ENCODE measurements around the gene CLCN3. TPM values are rescaled to one million over a fixed set of nuclear protein-coding genes. Genes with fewer than 3 reads are reported as not detected.

CLCN3 gene
- total and polyA plus RNA-seq, 2 experiments from 2014 or later = 10.9 to 22.9 TPM

DNA sequence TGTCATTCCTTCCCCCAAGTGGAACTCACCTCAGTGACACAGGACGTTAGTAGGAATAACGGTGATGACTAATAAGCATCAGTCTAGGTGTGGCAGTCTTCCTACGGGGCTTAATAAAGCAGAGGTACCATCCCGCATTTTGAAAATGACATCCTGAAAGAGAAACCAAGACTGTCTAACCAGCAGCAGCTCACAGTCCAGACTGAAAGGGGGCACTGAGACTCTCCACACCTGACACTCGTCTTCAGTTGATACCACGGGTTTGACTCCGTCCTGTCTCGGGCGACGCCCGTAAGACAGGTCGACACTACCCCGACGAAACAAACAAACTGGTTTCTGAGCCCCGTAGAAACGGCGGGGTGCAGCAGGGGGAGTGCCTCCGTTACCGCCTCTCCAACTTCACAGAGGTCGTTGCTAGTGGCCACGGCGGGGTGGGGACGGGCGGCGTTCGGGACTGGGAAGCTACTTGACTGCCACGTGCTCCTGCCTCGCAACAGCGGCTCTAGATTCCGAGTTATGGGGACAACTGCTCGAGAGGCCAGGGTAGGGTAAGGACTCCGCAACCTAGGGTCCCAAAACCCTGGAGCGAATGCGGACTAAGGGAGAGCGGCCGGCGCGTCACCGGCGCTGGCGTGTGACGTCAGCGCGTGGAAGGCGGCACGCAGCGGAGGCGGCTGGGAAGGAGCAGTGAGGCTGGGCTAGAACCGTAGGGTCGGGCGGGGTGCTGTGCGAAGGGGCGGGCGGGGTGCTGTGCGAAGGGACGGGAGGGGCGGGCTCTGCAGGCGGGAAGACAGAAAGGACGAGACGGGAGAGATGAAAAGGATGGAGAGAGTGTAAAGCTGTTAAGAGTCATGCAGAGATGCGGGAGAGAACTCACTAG, 8.1 kb upstream of the CLCN3 start, which contains the start of gene NEK1:
TSS of gene NEK1 (minus strand) at position 593 of the 880 bp plus-strand sequence. CDS start 9,953 bp downstream, outside the sequence.
- Histone ChIP-seq H3K9me2 (ENCODE audit: insufficient read depth) (no peaks in the 10 kb centered on the region), H3F3A (replicated peaks; ENCODE audit: low read depth) (no peaks in the 10 kb centered on the region), H3K36me3 (ENCODE audit: insufficient read depth) (no peaks in the 10 kb centered on the region), H2AFZ (peak within 1 kb of the TSS; percentile 96), H3K4me1 (ENCODE audit: insufficient read depth) (peaks cover 9% of the 10 kb centered on the region), H3K27ac (ENCODE audit: low read depth) (peak within 1 kb of the TSS; percentile 90), H3K4me3 (peak within 1 kb of the TSS; percentile 53), H4K20me1 (replicated peaks; ENCODE audit: insufficient read depth) (no peaks in the 10 kb centered on the region), H3K79me2 (replicated peaks; ENCODE audit: insufficient read depth) (peaks cover 36% of the 10 kb centered on the region; the same call in 1 of the 2 replicates), H3K4me2 (peak within 1 kb of the TSS; percentile 81), H3K27me3 (ENCODE audit: insufficient read depth) (no peaks in the 10 kb centered on the region)
- ATAC-seq (peak; percentile 95), DNase-seq (ENCODE audit: low spot score) (peak; percentile 96)
- Mint-ChIP-seq H3K27me3 (ENCODE audit: insufficient read depth, low read depth, poor library complexity) (peaks cover 4% of the 10 kb centered on the region), H3K36me3 (ENCODE audit: low read depth) (no peaks in the 10 kb centered on the region), H3K27ac (peak within 1 kb of the TSS; percentile 99), H3K4me1 (peaks cover 8% of the 10 kb centered on the region; the same call in 2 of the 3 replicates), H3K9me3 (no peaks in the 10 kb centered on the region), H3K4me3 (peak within 1 kb of the TSS; percentile 96)
- peak; percentile 97 for TF ChIP-seq CREB1 (CRISPR knock-in tag; IDR thresholded peaks at IDR 0.05; ENCODE audit: low read depth)
- no peak for TF ChIP-seq NANOG (IDR thresholded peaks at IDR 0.05; ENCODE audit: borderline replicate concordance)
- TF ChIP-seq POLR2AphosphoS5 (IDR thresholded peaks at IDR 0.05; ENCODE audit: low read depth) = peak; percentile 99
- TF ChIP-seq, protein P1, sequence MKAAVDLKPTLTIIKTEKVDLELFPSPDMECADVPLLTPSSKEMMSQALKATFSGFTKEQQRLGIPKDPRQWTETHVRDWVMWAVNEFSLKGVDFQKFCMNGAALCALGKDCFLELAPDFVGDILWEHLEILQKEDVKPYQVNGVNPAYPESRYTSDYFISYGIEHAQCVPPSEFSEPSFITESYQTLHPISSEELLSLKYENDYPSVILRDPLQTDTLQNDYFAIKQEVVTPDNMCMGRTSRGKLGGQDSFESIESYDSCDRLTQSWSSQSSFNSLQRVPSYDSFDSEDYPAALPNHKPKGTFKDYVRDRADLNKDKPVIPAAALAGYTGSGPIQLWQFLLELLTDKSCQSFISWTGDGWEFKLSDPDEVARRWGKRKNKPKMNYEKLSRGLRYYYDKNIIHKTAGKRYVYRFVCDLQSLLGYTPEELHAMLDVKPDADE (IDR thresholded peaks at IDR 0.05) = peak; percentile 77; the same call in 1 of the 2 replicates
- TF ChIP-seq, protein P2, sequence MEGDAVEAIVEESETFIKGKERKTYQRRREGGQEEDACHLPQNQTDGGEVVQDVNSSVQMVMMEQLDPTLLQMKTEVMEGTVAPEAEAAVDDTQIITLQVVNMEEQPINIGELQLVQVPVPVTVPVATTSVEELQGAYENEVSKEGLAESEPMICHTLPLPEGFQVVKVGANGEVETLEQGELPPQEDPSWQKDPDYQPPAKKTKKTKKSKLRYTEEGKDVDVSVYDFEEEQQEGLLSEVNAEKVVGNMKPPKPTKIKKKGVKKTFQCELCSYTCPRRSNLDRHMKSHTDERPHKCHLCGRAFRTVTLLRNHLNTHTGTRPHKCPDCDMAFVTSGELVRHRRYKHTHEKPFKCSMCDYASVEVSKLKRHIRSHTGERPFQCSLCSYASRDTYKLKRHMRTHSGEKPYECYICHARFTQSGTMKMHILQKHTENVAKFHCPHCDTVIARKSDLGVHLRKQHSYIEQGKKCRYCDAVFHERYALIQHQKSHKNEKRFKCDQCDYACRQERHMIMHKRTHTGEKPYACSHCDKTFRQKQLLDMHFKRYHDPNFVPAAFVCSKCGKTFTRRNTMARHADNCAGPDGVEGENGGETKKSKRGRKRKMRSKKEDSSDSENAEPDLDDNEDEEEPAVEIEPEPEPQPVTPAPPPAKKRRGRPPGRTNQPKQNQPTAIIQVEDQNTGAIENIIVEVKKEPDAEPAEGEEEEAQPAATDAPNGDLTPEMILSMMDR (conservative IDR thresholded peaks at IDR 0.05; ENCODE audit: low read depth in 2 of 2) = no peak
- TF ChIP-seq, protein P3, sequence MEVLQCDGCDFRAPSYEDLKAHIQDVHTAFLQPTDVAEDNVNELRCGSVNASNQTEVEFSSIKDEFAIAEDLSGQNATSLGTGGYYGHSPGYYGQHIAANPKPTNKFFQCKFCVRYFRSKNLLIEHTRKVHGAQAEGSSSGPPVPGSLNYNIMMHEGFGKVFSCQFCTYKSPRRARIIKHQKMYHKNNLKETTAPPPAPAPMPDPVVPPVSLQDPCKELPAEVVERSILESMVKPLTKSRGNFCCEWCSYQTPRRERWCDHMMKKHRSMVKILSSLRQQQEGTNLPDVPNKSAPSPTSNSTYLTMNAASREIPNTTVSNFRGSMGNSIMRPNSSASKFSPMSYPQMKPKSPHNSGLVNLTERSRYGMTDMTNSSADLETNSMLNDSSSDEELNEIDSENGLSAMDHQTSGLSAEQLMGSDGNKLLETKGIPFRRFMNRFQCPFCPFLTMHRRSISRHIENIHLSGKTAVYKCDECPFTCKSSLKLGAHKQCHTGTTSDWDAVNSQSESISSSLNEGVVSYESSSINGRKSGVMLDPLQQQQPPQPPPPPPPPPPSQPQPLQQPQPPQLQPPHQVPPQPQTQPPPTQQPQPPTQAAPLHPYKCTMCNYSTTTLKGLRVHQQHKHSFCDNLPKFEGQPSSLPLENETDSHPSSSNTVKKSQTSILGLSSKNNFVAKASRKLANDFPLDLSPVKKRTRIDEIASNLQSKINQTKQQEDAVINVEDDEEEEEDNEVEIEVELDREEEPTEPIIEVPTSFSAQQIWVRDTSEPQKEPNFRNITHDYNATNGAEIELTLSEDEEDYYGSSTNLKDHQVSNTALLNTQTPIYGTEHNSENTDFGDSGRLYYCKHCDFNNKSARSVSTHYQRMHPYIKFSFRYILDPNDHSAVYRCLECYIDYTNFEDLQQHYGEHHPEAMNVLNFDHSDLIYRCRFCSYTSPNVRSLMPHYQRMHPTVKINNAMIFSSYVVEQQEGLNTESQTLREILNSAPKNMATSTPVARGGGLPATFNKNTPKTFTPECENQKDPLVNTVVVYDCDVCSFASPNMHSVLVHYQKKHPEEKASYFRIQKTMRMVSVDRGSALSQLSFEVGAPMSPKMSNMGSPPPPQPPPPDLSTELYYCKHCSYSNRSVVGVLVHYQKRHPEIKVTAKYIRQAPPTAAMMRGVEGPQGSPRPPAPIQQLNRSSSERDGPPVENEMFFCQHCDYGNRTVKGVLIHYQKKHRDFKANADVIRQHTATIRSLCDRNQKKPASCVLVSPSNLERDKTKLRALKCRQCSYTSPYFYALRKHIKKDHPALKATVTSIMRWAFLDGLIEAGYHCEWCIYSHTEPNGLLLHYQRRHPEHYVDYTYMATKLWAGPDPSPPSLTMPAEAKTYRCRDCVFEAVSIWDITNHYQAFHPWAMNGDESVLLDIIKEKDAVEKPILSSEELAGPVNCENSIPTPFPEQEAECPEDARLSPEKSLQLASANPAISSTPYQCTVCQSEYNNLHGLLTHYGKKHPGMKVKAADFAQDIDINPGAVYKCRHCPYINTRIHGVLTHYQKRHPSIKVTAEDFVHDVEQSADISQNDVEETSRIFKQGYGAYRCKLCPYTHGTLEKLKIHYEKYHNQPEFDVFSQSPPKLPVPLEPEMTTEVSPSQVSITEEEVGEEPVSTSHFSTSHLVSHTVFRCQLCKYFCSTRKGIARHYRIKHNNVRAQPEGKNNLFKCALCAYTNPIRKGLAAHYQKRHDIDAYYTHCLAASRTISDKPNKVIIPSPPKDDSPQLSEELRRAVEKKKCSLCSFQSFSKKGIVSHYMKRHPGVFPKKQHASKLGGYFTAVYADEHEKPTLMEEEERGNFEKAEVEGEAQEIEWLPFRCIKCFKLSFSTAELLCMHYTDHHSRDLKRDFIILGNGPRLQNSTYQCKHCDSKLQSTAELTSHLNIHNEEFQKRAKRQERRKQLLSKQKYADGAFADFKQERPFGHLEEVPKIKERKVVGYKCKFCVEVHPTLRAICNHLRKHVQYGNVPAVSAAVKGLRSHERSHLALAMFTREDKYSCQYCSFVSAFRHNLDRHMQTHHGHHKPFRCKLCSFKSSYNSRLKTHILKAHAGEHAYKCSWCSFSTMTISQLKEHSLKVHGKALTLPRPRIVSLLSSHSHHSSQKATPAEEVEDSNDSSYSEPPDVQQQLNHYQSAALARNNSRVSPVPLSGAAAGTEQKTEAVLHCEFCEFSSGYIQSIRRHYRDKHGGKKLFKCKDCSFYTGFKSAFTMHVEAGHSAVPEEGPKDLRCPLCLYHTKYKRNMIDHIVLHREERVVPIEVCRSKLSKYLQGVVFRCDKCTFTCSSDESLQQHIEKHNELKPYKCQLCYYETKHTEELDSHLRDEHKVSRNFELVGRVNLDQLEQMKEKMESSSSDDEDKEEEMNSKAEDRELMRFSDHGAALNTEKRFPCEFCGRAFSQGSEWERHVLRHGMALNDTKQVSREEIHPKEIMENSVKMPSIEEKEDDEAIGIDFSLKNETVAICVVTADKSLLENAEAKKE (CRISPR knock-in tag; IDR thresholded peaks at IDR 0.05) = no peak
- TF ChIP-seq ZNF331 (CRISPR knock-in tag; IDR thresholded peaks at IDR 0.05; ENCODE audit: low read depth) = no peak

Measured in GM23338 (cell line).